Measurements from ENCODE around the gene RBP5.

RBP5 gene

GRCh38 chr12:7128681-7129286 lies at the start of gene RBP5:
Gene RBP5 (minus strand): TSS chr12:7128889. CDS start chr12:7128775, 114 bp downstream.
- no peak for DNase-seq

- DNase-seq: no peak
These were observed 49.8 kb upstream of the RBP5 start for GRCh38 chr12:7178481-7178880.

GRCh38 chr12:7176595-7176994 lies 47.9 kb upstream of the RBP5 start:
- DNase-seq: no peak

GRCh38 chr12:7175493-7175892 lies 46.8 kb upstream of the RBP5 start:
- DNase-seq: no peak

- DNase-seq: no peak
These were observed 43.2 kb upstream of the RBP5 start for GRCh38 chr12:7171854-7172253.

GRCh38 chr12:7169951-7170350 lies 41.3 kb upstream of the RBP5 start:
- no peak for DNase-seq

GRCh38 chr12:7162691-7163114 lies 34.0 kb upstream of the RBP5 start:
- peak; percentile 41 to 42 for DNase-seq

- DNase-seq: no peak
These were observed 33.1 kb upstream of the RBP5 start for GRCh38 chr12:7161811-7162210.

GRCh38 chr12:7161327-7161726 lies 32.6 kb upstream of the RBP5 start:
- DNase-seq: no peak

- DNase-seq: no peak
These were observed 31.5 kb upstream of the RBP5 start for GRCh38 chr12:7160183-7160582.

- no peak for DNase-seq
These were observed 30.3 kb upstream of the RBP5 start for GRCh38 chr12:7158781-7159609.

- DNase-seq: no peak
These were observed 28.7 kb upstream of the RBP5 start for GRCh38 chr12:7157391-7157790.

GRCh38 chr12:7156259-7157197 lies 27.8 kb upstream of the RBP5 start:
- DNase-seq: no peak

- DNase-seq: no peak
These were observed 26.9 kb upstream of the RBP5 start for GRCh38 chr12:7155471-7156034.

GRCh38 chr12:7154901-7155470 lies 26.3 kb upstream of the RBP5 start:
- DNase-seq: no peak

GRCh38 chr12:7154042-7154441 lies 25.4 kb upstream of the RBP5 start:
- DNase-seq: no peak

- no peak for DNase-seq
These were observed 24.1 kb upstream of the RBP5 start for GRCh38 chr12:7152818-7153217.

GRCh38 chr12:7151532-7151931 lies 22.8 kb upstream of the RBP5 start:
- DNase-seq: no peak

GRCh38 chr12:7150841-7151240 lies 22.2 kb upstream of the RBP5 start:
- no peak for DNase-seq

- DNase-seq: no peak
These were observed 21.7 kb upstream of the RBP5 start for GRCh38 chr12:7150356-7150755.

- DNase-seq: no peak
These were observed 18.2 kb upstream of the RBP5 start for GRCh38 chr12:7146906-7147305.

- DNase-seq: no peak
These were observed 17.5 kb upstream of the RBP5 start for GRCh38 chr12:7146228-7146627.

- no peak for DNase-seq
These were observed 17.0 kb upstream of the RBP5 start for GRCh38 chr12:7145671-7146070.
